HG03135 (cell line): Measurements from ENCODE around the gene DYRK1A.
"Not testable (repeated sequence)": the region's sequence is repeated elsewhere in the genome, so short reads cannot be mapped to it uniquely, and the experiment has no call there.

Experiments used
- ATAC-seq: cut with Tn5 transposase; IDR thresholded peaks from one replicate; pipeline ENCODE4 v1.9.1; 2021; ENCODE audit warnings: mild to moderate bottlenecking, moderate library complexity; ENCODE audit not compliant: unreplicated experiment

DYRK1A gene

GRCh38 chr21:37546299-37546908 lies 179.8 kb downstream of the DYRK1A start:
- ATAC-seq, result no peak

- ATAC-seq, result no peak
These were observed 180.5 kb downstream of the DYRK1A start for GRCh38 chr21:37546949-37547614.

GRCh38 chr21:37547615-37548200 lies 181.1 kb downstream of the DYRK1A start:
- ATAC-seq, result no peak

- no peak for ATAC-seq
These were observed 182.0 kb downstream of the DYRK1A start for GRCh38 chr21:37548521-37548981.

- ATAC-seq, result not testable (repeated sequence)
These were observed 183.2 kb downstream of the DYRK1A start for GRCh38 chr21:37549730-37550129.

GRCh38 chr21:37550157-37550556 lies 183.6 kb downstream of the DYRK1A start:
- no peak for ATAC-seq

- ATAC-seq, result no peak
These were observed 184.2 kb downstream of the DYRK1A start for GRCh38 chr21:37550618-37551330.

GRCh38 chr21:37551331-37551992 lies 184.9 kb downstream of the DYRK1A start:
- no peak for ATAC-seq

- ATAC-seq, result no peak
These were observed 185.4 kb downstream of the DYRK1A start for GRCh38 chr21:37551993-37552355.

GRCh38 chr21:37552496-37553029 lies 186.0 kb downstream of the DYRK1A start:
- ATAC-seq, result no peak

- ATAC-seq, result no peak
These were observed 186.5 kb downstream of the DYRK1A start for GRCh38 chr21:37553078-37553481.

GRCh38 chr21:37554661-37555379 lies 188.2 kb downstream of the DYRK1A start:
- no peak for ATAC-seq

GRCh38 chr21:37555672-37556261 lies 189.2 kb downstream of the DYRK1A start:
- no peak for ATAC-seq

- peak; percentile 90 for ATAC-seq
These were observed 190.8 kb downstream of the DYRK1A start for GRCh38 chr21:37557261-37557950.

- ATAC-seq, result no peak
These were observed 192.2 kb downstream of the DYRK1A start for GRCh38 chr21:37558676-37559211.

GRCh38 chr21:37560385-37560784 lies 193.8 kb downstream of the DYRK1A start:
- no peak for ATAC-seq

- ATAC-seq, result no peak
These were observed 194.9 kb downstream of the DYRK1A start for GRCh38 chr21:37561506-37561905.

- no peak for ATAC-seq
These were observed 195.7 kb downstream of the DYRK1A start for GRCh38 chr21:37561941-37562919.
